ENCODE measurements around the gene PIBF1.
"Not testable (repeated sequence)": the region's sequence is repeated elsewhere in the genome, so short reads cannot be mapped to it uniquely, and the experiment has no call there.

Gene PIBF1

DNA sequence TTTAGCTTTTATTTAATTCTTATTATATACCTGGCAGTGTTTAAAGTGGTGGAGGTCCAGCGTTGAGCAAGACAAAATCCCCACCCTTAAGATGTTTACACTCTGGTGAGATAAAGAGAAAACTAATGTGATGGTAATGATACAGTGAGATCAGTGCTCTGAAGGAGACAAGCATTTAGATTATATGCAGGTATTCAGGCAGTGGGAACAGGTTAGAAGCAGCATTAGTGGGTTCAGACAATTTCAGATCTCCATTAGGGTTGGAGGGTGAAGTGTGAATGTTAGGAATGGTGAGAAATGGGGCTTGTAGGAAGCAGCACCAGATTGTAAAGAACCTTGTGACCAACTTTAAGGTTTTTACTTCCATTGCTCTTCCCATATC is 39.0 kb downstream of the PIBF1 start:
- TF ChIP-seq, protein P1, sequence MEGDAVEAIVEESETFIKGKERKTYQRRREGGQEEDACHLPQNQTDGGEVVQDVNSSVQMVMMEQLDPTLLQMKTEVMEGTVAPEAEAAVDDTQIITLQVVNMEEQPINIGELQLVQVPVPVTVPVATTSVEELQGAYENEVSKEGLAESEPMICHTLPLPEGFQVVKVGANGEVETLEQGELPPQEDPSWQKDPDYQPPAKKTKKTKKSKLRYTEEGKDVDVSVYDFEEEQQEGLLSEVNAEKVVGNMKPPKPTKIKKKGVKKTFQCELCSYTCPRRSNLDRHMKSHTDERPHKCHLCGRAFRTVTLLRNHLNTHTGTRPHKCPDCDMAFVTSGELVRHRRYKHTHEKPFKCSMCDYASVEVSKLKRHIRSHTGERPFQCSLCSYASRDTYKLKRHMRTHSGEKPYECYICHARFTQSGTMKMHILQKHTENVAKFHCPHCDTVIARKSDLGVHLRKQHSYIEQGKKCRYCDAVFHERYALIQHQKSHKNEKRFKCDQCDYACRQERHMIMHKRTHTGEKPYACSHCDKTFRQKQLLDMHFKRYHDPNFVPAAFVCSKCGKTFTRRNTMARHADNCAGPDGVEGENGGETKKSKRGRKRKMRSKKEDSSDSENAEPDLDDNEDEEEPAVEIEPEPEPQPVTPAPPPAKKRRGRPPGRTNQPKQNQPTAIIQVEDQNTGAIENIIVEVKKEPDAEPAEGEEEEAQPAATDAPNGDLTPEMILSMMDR (IDR thresholded peaks at IDR 0.05; ENCODE audit: borderline replicate concordance, insufficient read depth, low read depth, low read length): no peak
- H3K4me3 ChIP-seq (ENCODE audit: low read depth, low read length): no peak overlapping the region

GRCh38 chr13:72823081-72823480 is 41.1 kb downstream of the PIBF1 start:
- TF ChIP-seq, protein P1 (IDR thresholded peaks at IDR 0.05; ENCODE audit: borderline replicate concordance, insufficient read depth, low read depth, low read length): no peak
- no peak overlapping the region for H3K4me3 ChIP-seq (ENCODE audit: low read depth, low read length)

GRCh38 chr13:72823724-72824123 is 41.8 kb downstream of the PIBF1 start:
- no peak overlapping the region for H3K4me3 ChIP-seq (ENCODE audit: low read depth, low read length)

GRCh38 chr13:72834601-72835000 is 52.7 kb downstream of the PIBF1 start:
- TF ChIP-seq, protein P1 (IDR thresholded peaks at IDR 0.05; ENCODE audit: borderline replicate concordance, insufficient read depth, low read depth, low read length): no peak
- no peak overlapping the region for H3K4me3 ChIP-seq (ENCODE audit: low read depth, low read length)

More at GRCh38 chr13:72823724-72824123, 41.8 kb downstream of the PIBF1 start:
- TF ChIP-seq, protein P1 (IDR thresholded peaks at IDR 0.05; ENCODE audit: borderline replicate concordance, insufficient read depth, low read depth, low read length): no peak

- TF ChIP-seq, protein P1 (IDR thresholded peaks at IDR 0.05; ENCODE audit: borderline replicate concordance, insufficient read depth, low read depth, low read length): peak; percentile 55; the same call in 1 of the 2 replicates
- H3K4me3 ChIP-seq (ENCODE audit: low read depth, low read length): no peak overlapping the region
Measured at GRCh38 chr13:72839831-72840426, 58.0 kb downstream of the PIBF1 start.

GRCh38 chr13:72842991-72843390 is 61.1 kb downstream of the PIBF1 start:
- TF ChIP-seq, protein P1 (IDR thresholded peaks at IDR 0.05; ENCODE audit: borderline replicate concordance, insufficient read depth, low read depth, low read length): no peak
- H3K4me3 ChIP-seq (ENCODE audit: low read depth, low read length): no peak overlapping the region

DNA sequence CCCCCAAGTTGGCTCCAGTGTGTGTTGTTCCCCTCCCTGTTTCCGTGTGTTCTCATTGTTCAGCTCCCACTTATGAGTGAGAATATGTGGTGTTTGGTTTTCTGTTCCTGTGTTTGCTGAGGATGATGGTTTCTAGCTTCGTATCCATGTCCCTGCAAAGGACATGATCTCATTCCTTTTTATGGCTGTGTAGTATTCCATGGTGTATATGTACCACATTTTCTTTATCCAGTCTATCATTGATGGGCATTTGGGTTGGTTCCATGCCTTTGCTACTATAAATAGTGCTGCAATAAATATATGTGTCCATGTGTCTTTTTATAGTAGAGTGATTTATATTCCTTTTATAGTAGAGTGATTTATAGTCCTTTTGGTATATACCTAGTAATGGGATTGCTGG is 63.2 kb downstream of the PIBF1 start:
- H3K4me3 ChIP-seq (ENCODE audit: low read depth, low read length): not testable (repeated sequence)

Data from GM12875 (cell line).